Esophagus squamous epithelium (tissue), 5 donors: ENCODE data around the gene CCDC107. TPM values are rescaled to one million over a fixed set of nuclear protein-coding genes. Genes with fewer than 3 reads are reported as not detected.

Experiments
- DNase-seq: peaks from one replicate; lab custom pipeline; 2025; lab: John Stamatoyannopoulos, UW
- H3K27ac ChIP-seq, 4 donors: fragments of 200-600 bp; sonication (generic); one replicate each; pipeline ENCODE4 v1.5.1; 2016 to 2019; ENCODE audit warnings: mild to moderate bottlenecking in 1 of 4
- H3K27me3 ChIP-seq, 4 donors: fragments of 200-600 bp; sonication (generic); 1 replicate in 3 of 4; 2 replicates in 1 of 4; pipeline versions ENCODE4 v1.5.1 to v1.6.0; 2017 to 2021; ENCODE audit warnings: antibody characterized with exemption in 1 of 4
- H3K36me3 ChIP-seq, 3 donors: fragments of 200-600 bp; sonication (generic); one replicate each; pipeline ENCODE4 v1.5.1; 2016 to 2019
- H3K4me1 ChIP-seq, 3 donors: fragments of 200-600 bp; sonication (generic); one replicate each; pipeline ENCODE4 v1.5.1; 2017 to 2019
- H3K4me3 ChIP-seq, 4 donors: fragments of 200-600 bp; sonication (generic); 1 replicate in 3 of 4; 2 replicates in 1 of 4; pipeline ENCODE4 v1.5.1; 2016 to 2019; ENCODE audit warnings: mild to moderate bottlenecking in 2 of 4, moderate library complexity in 1 of 4
- H3K9me3 ChIP-seq, 3 donors: fragments of 200-600 bp; sonication (generic); one replicate each; pipeline ENCODE4 v1.5.1; 2016 to 2019
- CTCF ChIP-seq, 6 experiments: fragments of 450-650 bp in 4 of 6; fragments of 200-600 bp in 2 of 6; sonication (generic) in 2 of 6; IDR thresholded peaks; one replicate each; pipeline ENCODE4 v1.5.1; 2016 to 2019; ENCODE audit warnings: antibody characterized with exemption in 6 of 6, mild to moderate bottlenecking in 4 of 6, moderate library complexity in 4 of 6
- POLR2A ChIP-seq, 4 donors: fragments of 450-650 bp; IDR thresholded peaks; one replicate each; pipeline ENCODE4 v1.6.1; 2017; ENCODE audit warnings: antibody characterized with exemption in 4 of 4, mild to moderate bottlenecking in 4 of 4, moderate library complexity in 3 of 4
- WGBS, 2 donors: methylation state at CpG; one replicate each; pipeline ENCODE4 v1.1.5; 2018; 5-methylcytosine and 5-hydroxymethylcytosine counted together
- intact Hi-C: fragments of 100-400 bp; cut with DNase I; formaldehyde crosslinking; loops from one replicate; pipeline ENCODE4 v1.15.0; 2022
- total RNA-seq, 4 donors: library from RNA; depleted of rRNA; stranded (reverse); fragments of >200 nt; gene quantifications; one replicate each; pipeline ENCODE4 v1.1.0, GENCODE V29; 2016
- donor health status: DM: yes; HTN: yes; CAD: no.

CCDC107 gene
- total RNA-seq, 4 donors from 2014 or later: 6.6 to 19.6 (median 14.2) TPM

DNA sequence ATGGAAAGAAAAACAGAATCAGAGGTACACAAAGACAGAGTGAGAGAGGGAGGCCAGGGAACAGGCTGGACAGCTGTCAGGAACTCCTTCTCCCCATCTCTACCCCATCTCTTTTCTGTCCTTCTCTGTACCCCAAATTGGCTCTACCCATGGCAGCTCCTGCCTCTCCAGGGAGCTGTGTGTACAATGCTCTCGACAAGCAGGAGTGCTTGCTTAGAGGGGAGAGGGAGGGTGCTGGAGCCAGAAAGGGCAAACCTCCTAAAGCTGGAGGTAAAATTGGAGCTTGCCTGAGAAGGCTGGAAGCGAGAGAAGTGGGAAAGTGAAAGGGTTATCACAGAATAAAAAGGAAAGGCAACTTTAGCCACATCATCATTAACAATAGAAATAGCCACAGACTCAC lies 25.2 kb downstream of the CCDC107 start:
- Histone ChIP-seq H3K9me3 (no peaks in the 10 kb centered on the region), H3K27me3 (no peaks in the 10 kb centered on the region), H3K36me3 (peaks cover 0 to 34% (median 0%) of the 10 kb centered on the region in 3 donors), H3K4me1 (peaks cover 0 to 28% (median 0%) of the 10 kb centered on the region in 3 donors), H3K4me3 (peak overlapping the region in 2 of 4 donors; percentile 71 to 76), H3K27ac (peak overlapping the region in 3 of 4 donors; percentile 72 to 90 (median 87))
- whole genome bisulfite sequencing, 2 donors: 52 to 78% methylated on average over 2 of the region's 2 CpGs
- TF ChIP-seq POLR2A (IDR thresholded peaks at IDR 0.05): no peak
- no peak for TF ChIP-seq CTCF (IDR thresholded peaks at IDR 0.05)
- DNase-seq: no peak
- intact Hi-C loops: loop anchor here (10.0 kb wide), 1 partner anchor 79 kb away; the partner anchor contains the start of gene TESK1

GRCh38 chr9:35684921-35685320 lies 26.8 kb downstream of the CCDC107 start:
- peak overlapping the region; percentile 43 to 90 (median 73) for H3K27ac ChIP-seq
- DNase-seq: no peak
- peak overlapping the region in 3 of 4 donors; percentile 59 to 76 (median 71) for H3K4me3 ChIP-seq
- H3K4me1 ChIP-seq: peaks cover 0 to 44% (median 2%) of the 10 kb centered on the region in 3 donors
- peaks cover 0 to 34% (median 0%) of the 10 kb centered on the region in 3 donors for H3K36me3 ChIP-seq
- WGBS, 2 donors: 83 to 84% methylated on average over 5 to 7 of the region's 10 CpGs
- TF ChIP-seq POLR2A (IDR thresholded peaks at IDR 0.05) (no peak), CTCF (IDR thresholded peaks at IDR 0.05) (no peak)
- H3K9me3 ChIP-seq: no peaks in the 10 kb centered on the region
- intact Hi-C loops: loop anchor here (10.0 kb wide), 1 partner anchor 80 kb away; the partner anchor contains the start of gene TESK1
- H3K27me3 ChIP-seq: peaks cover 0 to 2% (median 0%) of the 10 kb centered on the region in 4 donors

GRCh38 chr9:35685506-35685905 lies 27.4 kb downstream of the CCDC107 start:
- DNase-seq: no peak
- peak overlapping the region in 3 of 4 donors; percentile 59 to 76 (median 71) for H3K4me3 ChIP-seq
- H3K4me1 ChIP-seq: peaks cover 0 to 49% (median 5%) of the 10 kb centered on the region in 3 donors

DNA sequence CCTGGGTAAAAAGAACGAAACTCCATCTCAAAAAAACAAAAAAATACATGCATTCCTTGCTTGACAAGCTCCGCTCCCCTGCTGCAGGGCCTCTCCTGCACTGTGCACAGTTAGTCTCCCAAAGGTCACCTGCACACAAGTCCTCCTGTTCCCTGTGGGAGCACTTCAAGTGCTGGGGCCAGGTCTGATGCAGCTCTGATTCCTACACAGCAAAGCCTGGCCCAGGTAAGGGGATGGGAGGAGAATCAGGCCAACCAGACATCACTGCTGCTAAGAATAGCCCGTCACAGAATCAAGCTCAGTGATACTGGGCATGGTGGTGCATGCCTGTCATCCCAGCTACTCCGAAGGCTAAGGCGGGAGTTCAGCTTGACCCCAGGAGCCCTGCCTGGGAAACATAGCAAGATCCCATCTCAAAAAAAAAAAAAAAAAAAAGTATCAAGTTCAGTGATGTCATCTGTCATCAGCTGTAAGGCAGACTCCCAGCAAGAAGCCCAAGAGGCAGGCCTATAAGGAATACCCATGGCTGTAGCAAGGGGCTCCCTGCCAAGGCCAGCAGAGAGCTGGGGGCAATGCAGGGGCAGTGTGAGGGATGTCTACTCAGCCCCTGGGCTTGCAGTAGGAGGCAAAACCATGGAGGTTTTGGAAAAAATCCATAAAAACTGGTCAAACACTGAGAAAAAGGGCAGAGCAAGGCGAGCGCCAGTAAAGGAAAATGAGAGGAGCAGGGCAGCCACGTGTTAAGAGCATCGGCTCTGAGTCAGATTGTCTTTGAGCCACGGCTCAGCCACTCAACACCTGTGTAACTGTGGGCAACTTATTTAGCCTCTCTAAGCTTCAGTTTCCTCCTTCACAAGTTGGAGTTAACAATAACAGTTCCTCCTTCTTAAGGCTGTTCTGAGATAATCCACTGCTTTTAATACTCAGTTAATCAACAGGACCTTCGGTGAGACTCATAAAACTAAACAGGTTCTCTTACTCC lies 28.4 kb downstream of the CCDC107 start:
- H3K4me1 ChIP-seq: peaks cover 0 to 58% (median 5%) of the 10 kb centered on the region in 3 donors
- peak overlapping the region; percentile 49 to 76 (median 65) for H3K4me3 ChIP-seq
- TF ChIP-seq CTCF (IDR thresholded peaks at IDR 0.05) (no peak), POLR2A (IDR thresholded peaks at IDR 0.05) (no peak)
- WGBS, 2 donors: 65 to 76% methylated on average over 10 of the region's 11 CpGs
- peaks cover 0 to 34% (median 0%) of the 10 kb centered on the region in 3 donors for H3K36me3 ChIP-seq
- H3K27ac ChIP-seq: peak overlapping the region; percentile 37 to 92 (median 88)
- intact Hi-C loops: loop anchor here (10.0 kb wide), 1 partner anchor 82 kb away; the partner anchor contains the start of gene TESK1
- H3K9me3 ChIP-seq: no peaks in the 10 kb centered on the region
- no peak for DNase-seq
- peaks cover 0 to 6% (median 0%) of the 10 kb centered on the region in 4 donors for H3K27me3 ChIP-seq

More at GRCh38 chr9:35685506-35685905, 27.4 kb downstream of the CCDC107 start:
- no peak for TF ChIP-seq POLR2A (IDR thresholded peaks at IDR 0.05)
- no peak for TF ChIP-seq CTCF (IDR thresholded peaks at IDR 0.05)
- intact Hi-C loops: loop anchor here (10.0 kb wide), 1 partner anchor 81 kb away; the partner anchor contains the start of gene TESK1
- 80% methylated on average over 11 of the region's 13 CpGs; no CpG with 5 or more reads in 1 of the 2 donors for WGBS, 2 donors
- Histone ChIP-seq H3K27ac (peak overlapping the region; percentile 43 to 90 (median 73)), H3K27me3 (peaks cover 0 to 6% (median 0%) of the 10 kb centered on the region in 4 donors), H3K9me3 (no peaks in the 10 kb centered on the region), H3K36me3 (peaks cover 0 to 34% (median 0%) of the 10 kb centered on the region in 3 donors)
